Stimulated activated naive CD8-positive, alpha-beta T cell treated with anti-CD3 and anti-CD28 coated beads, Interleukin-15, Interleukin-2, amounts not matched to agents 100 ng/mL and 50 ng/mL, for 24 hours (primary cell): ENCODE data around the gene GAL3ST2.
A peak's percentile ranks its signal among the peaks of the same experiment; 100 is the strongest.
"Not testable (repeated sequence)": the region's sequence is repeated elsewhere in the genome, so short reads cannot be mapped to it uniquely, and the experiment has no call there.

ENCODE experiments used
- H3K27ac Mint-ChIP-seq: one replicate; pipeline ENCODE4 v1.8.0; 2021; ENCODE audit warnings: mild to moderate bottlenecking, mixed read lengths
- H3K27me3 Mint-ChIP-seq: one replicate; pipeline ENCODE4 v1.8.0; 2021; ENCODE audit warnings: mixed read lengths
- H3K36me3 Mint-ChIP-seq: one replicate; pipeline ENCODE4 v1.8.0; 2021; ENCODE audit warnings: low read depth, mixed read lengths
- H3K4me1 Mint-ChIP-seq: one replicate; pipeline ENCODE4 v1.8.0; 2021; ENCODE audit warnings: low read depth, mixed read lengths
- H3K4me3 Mint-ChIP-seq: one replicate; pipeline ENCODE4 v1.8.0; 2021; ENCODE audit warnings: mild to moderate bottlenecking, mixed read lengths
- H3K9me3 Mint-ChIP-seq: one replicate; pipeline ENCODE4 v1.8.0; 2021; ENCODE audit warnings: mixed read lengths

Gene GAL3ST2

DNA sequence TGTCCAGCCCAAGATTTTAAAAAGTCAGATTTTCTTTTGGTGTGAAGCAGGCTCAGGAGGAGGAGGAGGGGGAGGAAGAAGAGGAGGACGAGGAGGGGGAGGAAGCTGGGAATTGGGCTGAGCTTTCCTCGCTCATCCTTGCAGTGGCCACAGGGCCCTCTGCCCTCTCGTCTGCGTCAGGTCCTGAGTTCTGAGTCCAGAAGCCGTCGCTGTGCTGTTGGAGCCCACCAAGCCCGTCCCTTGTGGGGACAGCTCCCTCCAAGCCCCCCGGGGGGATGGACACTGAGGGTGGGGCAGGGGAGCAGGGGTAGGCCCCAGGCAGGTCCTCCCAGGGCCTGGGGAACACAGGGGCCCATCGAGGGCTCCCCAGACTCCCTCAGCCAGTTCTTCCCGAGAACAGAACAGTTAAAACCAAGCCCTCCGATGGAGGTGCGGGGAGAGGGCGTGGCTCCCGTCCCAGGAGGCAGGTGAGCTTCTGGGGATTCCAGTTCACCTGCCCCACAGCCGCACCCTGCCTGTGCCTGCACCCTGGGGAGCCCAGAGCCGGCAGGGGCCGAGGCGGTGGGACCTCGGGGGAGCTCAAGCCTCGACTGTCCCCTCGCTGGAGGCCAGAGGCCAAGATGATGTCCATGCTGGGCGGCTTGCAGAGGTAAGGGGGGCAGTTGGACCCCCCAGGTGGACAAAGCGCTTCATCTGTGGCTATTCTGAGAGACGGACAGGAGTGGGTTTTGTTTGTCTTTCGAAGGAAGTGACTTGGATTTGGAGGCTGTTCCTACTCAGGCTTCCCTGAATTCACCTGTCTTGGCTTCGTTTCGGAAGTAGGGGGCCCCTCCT lies at the start of gene GAL3ST2:
TSS of gene GAL3ST2 (plus strand) at position 487 of the 834 bp plus-strand sequence. CDS start at position 621, 134 bp downstream.
- Mint-ChIP-seq H3K4me3 (no peak within 1 kb of the TSS), H3K9me3 (peaks cover 7% of the 10 kb centered on the region), H3K4me1 (peaks cover 7% of the 10 kb centered on the region), H3K36me3 (peaks cover 6% of the 10 kb centered on the region), H3K27me3 (no peaks in the 10 kb centered on the region), H3K27ac (no peak within 1 kb of the TSS)

DNA sequence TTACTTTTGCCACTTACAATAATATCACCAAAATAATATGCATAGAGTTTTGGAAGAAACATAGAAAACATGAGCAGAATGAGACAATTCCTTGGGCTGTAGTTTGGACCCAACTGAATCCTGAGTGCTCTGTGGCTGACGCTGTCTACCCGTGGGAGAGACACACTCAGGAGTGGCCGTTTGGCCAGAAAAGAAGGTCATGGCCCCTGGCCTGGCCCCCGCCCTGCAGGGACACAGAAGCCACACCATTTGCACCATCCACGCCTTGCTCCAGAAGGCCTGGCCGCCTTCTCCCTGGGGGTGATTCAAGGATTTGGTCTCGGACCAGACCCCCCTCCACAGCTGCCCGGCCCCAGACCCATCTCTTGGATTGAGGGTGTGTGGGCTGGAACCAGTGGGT lies 48.6 kb upstream of the GAL3ST2 start:
- no peak overlapping the region for H3K27ac Mint-ChIP-seq
- H3K4me3 Mint-ChIP-seq = no peak overlapping the region
- H3K36me3 Mint-ChIP-seq = peaks cover 27% of the 10 kb centered on the region
- H3K27me3 Mint-ChIP-seq = no peaks in the 10 kb centered on the region
- peaks cover 31% of the 10 kb centered on the region for H3K4me1 Mint-ChIP-seq
- no peaks in the 10 kb centered on the region for H3K9me3 Mint-ChIP-seq

- Mint-ChIP-seq H3K27me3 (no peaks in the 10 kb centered on the region), H3K9me3 (no peaks in the 10 kb centered on the region), H3K27ac (no peak overlapping the region), H3K4me3 (no peak overlapping the region), H3K36me3 (peaks cover 20% of the 10 kb centered on the region), H3K4me1 (peaks cover 31% of the 10 kb centered on the region)
Measured at GRCh38 chr2:241728627-241729026, 48.0 kb upstream of the GAL3ST2 start.

DNA sequence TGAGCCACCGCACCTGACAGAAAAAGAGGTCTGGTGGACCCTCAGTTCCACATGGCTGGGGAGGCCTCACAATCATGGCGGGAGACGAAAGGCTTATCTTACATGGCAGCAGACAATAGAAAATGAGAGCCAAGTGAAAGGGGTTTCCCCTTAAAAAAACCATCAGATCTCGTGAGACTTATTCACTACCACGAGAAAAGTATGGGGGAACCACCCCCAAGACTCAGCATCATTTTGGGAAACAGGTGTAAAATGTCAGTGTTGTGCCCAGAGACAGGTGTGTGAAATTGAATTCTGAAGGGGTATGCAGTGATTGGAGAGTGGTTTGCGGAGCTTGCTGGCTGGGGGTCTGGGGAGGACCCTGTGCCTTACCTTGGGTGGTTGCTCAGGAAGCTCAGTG lies 46.8 kb upstream of the GAL3ST2 start:
- Mint-ChIP-seq H3K9me3 (no peaks in the 10 kb centered on the region), H3K4me3 (peak overlapping the region; percentile 21), H3K27me3 (no peaks in the 10 kb centered on the region), H3K36me3 (peaks cover 13% of the 10 kb centered on the region), H3K4me1 (peaks cover 31% of the 10 kb centered on the region), H3K27ac (peak overlapping the region; percentile 3)

DNA sequence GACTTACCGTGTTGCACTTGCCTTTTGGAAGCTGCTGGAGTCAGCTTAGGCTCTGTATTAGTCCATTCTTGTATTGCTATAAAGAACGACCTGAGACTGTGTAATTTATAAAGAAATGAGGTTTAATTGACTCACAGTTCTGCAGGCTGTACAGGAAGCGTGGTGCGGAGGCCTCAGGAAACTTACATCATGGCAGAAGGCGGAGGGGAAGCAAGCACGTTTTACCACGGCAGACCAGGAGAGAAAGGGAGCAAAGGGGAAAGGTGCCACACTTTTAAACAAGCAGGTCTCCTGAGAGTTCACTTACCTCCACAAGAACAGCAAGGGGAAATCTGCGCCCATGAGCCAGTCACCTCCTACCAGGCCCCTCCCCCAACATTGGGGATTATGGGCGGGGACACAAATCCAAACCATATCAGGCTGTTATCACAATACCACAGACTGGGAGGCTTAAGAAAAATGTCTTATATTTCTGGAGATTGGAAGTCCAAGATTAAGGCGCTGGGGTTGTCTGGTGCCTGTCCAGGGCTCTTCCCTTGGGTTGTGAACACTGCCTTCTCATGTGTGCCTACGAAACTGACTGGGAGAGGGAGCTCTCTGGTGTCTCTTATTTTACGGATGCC lies 45.8 kb upstream of the GAL3ST2 start:
- no peaks in the 10 kb centered on the region for H3K9me3 Mint-ChIP-seq
- peaks cover 35% of the 10 kb centered on the region for H3K4me1 Mint-ChIP-seq
- peaks cover 7% of the 10 kb centered on the region for H3K36me3 Mint-ChIP-seq
- H3K27ac Mint-ChIP-seq = peak overlapping the region; percentile 24
- no peak overlapping the region for H3K4me3 Mint-ChIP-seq
- no peaks in the 10 kb centered on the region for H3K27me3 Mint-ChIP-seq

DNA sequence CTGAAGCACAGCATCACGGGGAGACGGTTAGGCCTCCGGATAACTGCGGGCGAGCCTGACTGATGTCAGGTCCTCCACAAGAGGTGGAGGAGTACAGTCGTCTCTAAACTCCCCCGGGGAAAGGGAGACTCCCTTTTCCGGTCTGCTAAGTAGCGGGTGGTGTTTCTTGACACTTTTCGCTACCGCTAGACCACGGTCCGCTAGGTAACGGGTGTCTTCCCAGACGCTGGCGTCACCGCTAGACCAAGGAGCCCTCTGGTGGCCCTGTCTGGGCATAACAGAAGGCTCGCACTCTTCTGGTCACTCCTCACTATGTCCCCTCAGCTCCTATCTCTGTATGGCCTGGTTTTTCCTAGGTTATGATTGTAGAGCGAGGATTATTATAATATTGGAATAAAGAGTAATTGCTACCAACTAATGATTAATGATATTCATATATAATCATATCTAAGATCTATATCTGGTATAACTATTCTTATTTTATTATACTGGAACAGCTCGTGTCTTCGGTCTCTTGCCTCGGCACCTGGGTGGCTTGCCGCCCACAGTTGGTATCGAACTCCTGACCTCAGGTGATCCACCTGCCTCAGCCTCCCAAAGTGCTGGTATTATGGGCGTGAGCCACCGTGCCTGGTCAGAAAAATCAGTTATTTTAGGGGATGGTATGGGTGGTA lies 44.0 kb upstream of the GAL3ST2 start:
- H3K9me3 Mint-ChIP-seq, H3K4me3 Mint-ChIP-seq, H3K27me3 Mint-ChIP-seq: not testable (repeated sequence)
- H3K27ac Mint-ChIP-seq = peak overlapping the region; percentile 67
- H3K36me3 Mint-ChIP-seq = peaks cover 11% of the 10 kb centered on the region
- H3K4me1 Mint-ChIP-seq = peaks cover 46% of the 10 kb centered on the region

- Mint-ChIP-seq H3K27ac (no peak overlapping the region), H3K9me3 (no peaks in the 10 kb centered on the region)
Measured at GRCh38 chr2:241733391-241734207, 43.0 kb upstream of the GAL3ST2 start.

GRCh38 chr2:241734208-241734466 lies 42.5 kb upstream of the GAL3ST2 start:
- peak overlapping the region; percentile 23 for H3K4me3 Mint-ChIP-seq
- no peak overlapping the region for H3K27ac Mint-ChIP-seq
- H3K9me3 Mint-ChIP-seq = no peaks in the 10 kb centered on the region
- no peaks in the 10 kb centered on the region for H3K27me3 Mint-ChIP-seq
- peaks cover 54% of the 10 kb centered on the region for H3K4me1 Mint-ChIP-seq
- peaks cover 17% of the 10 kb centered on the region for H3K36me3 Mint-ChIP-seq

More at GRCh38 chr2:241733391-241734207, 43.0 kb upstream of the GAL3ST2 start:
- peaks cover 14% of the 10 kb centered on the region for H3K36me3 Mint-ChIP-seq
- peaks cover 51% of the 10 kb centered on the region for H3K4me1 Mint-ChIP-seq
- H3K4me3 Mint-ChIP-seq = peak overlapping the region; percentile 37
- no peaks in the 10 kb centered on the region for H3K27me3 Mint-ChIP-seq

- Mint-ChIP-seq H3K9me3 (no peaks in the 10 kb centered on the region), H3K4me1 (peaks cover 56% of the 10 kb centered on the region), H3K27me3 (no peaks in the 10 kb centered on the region), H3K36me3 (peaks cover 17% of the 10 kb centered on the region), H3K4me3 (peak within 1 kb of the TSS; percentile 84), H3K27ac (peak within 1 kb of the TSS; percentile 72)
Measured at GRCh38 chr2:241734467-241735208, 42.0 kb upstream of the GAL3ST2 start, which contains the start of gene D2HGDH. D2HGDH (plus strand) TSS chr2:241734630; CDS start chr2:241735225, 595 bp downstream.

GRCh38 chr2:241736111-241736510 lies 40.5 kb upstream of the GAL3ST2 start:
- H3K4me3 Mint-ChIP-seq = peak overlapping the region; percentile 84
- no peaks in the 10 kb centered on the region for H3K9me3 Mint-ChIP-seq
- peak overlapping the region; percentile 53 for H3K27ac Mint-ChIP-seq
- peaks cover 14% of the 10 kb centered on the region for H3K36me3 Mint-ChIP-seq
- peaks cover 55% of the 10 kb centered on the region for H3K4me1 Mint-ChIP-seq
- H3K27me3 Mint-ChIP-seq = no peaks in the 10 kb centered on the region

DNA sequence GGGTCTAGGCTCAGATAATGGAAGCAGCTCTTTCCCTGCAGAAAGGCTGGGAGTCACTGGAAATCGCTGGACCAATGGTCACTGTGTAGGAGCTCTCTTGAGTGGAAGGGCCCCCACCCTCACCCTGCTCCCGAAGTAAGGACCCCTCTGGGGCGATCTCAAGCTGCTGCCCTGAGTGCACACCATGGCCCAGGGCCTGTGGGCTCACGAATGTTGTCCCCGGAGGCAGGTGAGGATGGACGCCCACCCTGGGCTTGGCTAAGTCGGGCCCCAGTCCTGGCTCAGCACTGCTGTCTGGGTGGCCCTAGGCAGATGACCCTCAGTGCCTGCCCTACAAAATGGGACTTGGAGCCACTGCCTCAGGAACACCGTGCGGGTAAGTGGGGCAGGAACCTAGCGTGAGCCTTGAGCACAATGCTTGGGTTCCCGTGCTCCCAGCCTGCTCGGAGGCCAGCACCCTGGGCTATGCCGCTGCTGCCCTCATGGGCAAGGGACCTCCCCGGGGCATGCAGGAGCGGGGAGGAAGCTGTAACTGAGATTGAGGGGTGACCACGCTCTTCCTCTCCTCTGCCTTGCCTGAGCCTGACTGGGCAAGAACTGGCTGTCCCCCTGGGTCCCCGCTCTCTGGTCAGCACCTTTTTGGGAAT lies 38.5 kb upstream of the GAL3ST2 start:
- Mint-ChIP-seq H3K4me3 (no peak overlapping the region), H3K27ac (no peak overlapping the region), H3K9me3 (no peaks in the 10 kb centered on the region), H3K27me3 (no peaks in the 10 kb centered on the region), H3K36me3 (peaks cover 16% of the 10 kb centered on the region), H3K4me1 (peaks cover 46% of the 10 kb centered on the region)

- H3K4me1 Mint-ChIP-seq = peaks cover 46% of the 10 kb centered on the region
Measured at GRCh38 chr2:241739177-241739576, 37.4 kb upstream of the GAL3ST2 start.

GRCh38 chr2:241739651-241740050 lies 37.0 kb upstream of the GAL3ST2 start:
- peaks cover 46% of the 10 kb centered on the region for H3K4me1 Mint-ChIP-seq

More at GRCh38 chr2:241739177-241739576, 37.4 kb upstream of the GAL3ST2 start:
- peaks cover 20% of the 10 kb centered on the region for H3K36me3 Mint-ChIP-seq
- H3K9me3 Mint-ChIP-seq = no peaks in the 10 kb centered on the region
- no peak overlapping the region for H3K4me3 Mint-ChIP-seq
- no peak overlapping the region for H3K27ac Mint-ChIP-seq
- H3K27me3 Mint-ChIP-seq = no peaks in the 10 kb centered on the region

More at GRCh38 chr2:241739651-241740050, 37.0 kb upstream of the GAL3ST2 start:
- Mint-ChIP-seq H3K27ac (peak overlapping the region; percentile 70), H3K4me3 (peak overlapping the region; percentile 59), H3K9me3 (no peaks in the 10 kb centered on the region), H3K27me3 (no peaks in the 10 kb centered on the region), H3K36me3 (peaks cover 22% of the 10 kb centered on the region)
